Endothelial cell of coronary artery (primary cell): Measurements from ENCODE around the gene ZNF615. TPM values are rescaled to one million over a fixed set of nuclear protein-coding genes. Genes with fewer than 3 reads are reported as not detected.

Source experiments
- total RNA-seq: library from RNA; depleted of rRNA; stranded (reverse); fragments of >200 nt; gene quantifications from 2 replicates; pipeline ENCODE4 v1.2.3, GENCODE V29; 2014

Gene ZNF615
- 6.0 and 9.5 TPM in 2 replicates for total RNA-seq

GRCh38 chr19:52007806-52008557 lies at the start of gene ZNF615:
ZNF615 (minus strand) TSS chr19:52008211; CDS start chr19:52003711, 4,500 bp downstream.

GRCh38 chr19:52048555-52049501 lies 40.8 kb upstream of the ZNF615 start, which contains the start of gene ZNF432:
ZNF432 (minus strand) TSS chr19:52048838; CDS start chr19:52046868, 1,970 bp downstream.

GRCh38 chr19:52028027-52028779 lies 20.2 kb upstream of the ZNF615 start, which contains the start of gene ZNF614:
ZNF614 (minus strand) TSS chr19:52028379; CDS start chr19:52025745, 2,634 bp downstream.

DNA sequence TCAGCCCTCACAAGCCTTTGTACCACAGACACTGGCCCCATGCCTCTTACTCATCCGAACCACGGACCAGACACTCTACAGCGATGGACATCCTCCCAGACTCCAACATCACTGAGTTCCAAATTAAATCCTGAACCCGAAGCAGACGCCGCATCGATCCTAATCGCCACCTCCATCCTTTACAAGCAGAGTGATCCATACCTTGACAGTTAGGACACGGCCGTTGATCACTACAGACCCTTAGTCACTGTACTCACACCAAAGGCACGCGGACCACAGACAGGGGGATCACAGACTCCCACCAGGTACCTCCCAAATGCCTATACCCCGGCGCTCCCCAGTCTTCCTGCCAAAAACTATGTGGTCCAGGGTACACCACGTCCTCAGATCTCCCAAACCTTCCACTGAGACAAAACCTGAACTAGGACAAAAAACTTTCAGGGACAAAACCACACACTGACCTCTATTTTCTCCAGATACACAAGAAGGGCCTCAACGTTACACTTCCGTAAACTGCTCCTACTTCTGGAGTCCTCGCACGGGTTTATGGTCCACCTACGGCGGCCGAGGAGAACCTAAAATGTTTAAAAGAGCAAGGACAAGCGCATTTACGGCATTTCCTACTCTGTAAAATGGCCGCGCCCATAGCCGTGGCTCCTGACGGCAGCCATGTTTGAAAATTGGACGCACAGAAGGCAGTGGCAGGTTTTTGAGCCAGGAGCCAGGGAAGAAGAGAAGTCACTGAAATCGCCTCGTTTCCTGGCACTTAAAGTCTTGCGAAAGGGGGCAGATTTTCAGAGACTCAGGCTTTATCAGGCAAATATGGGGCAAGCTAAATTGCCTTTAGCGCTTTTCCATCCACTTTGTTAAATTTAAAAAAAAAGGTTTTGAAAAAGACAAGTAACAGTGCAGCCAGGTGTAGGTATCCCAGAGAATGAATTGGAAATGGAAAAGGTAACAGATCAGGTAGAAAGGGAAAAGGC lies 21.4 kb downstream of the ZNF615 start, which contains the start of gene ZNF350:
Gene ZNF350 (minus strand): TSS at position 532 of the 983 bp plus-strand sequence. CDS start 12,480 bp downstream, outside the sequence.

Other genes starting within 250 kb of the ZNF615 start
- gene FPR2, start 247.0 kb downstream of the ZNF615 start, total RNA-seq: not detected in 2 replicates
- gene FPR3, start 213.1 kb downstream of the ZNF615 start, total RNA-seq: under 0.01 and 2.4 TPM in 2 replicates
- 2.7 and 6.6 TPM in 2 replicates for gene ZNF577, start 120.3 kb downstream of the ZNF615 start, total RNA-seq
- gene ZNF649, start 103.2 kb downstream of the ZNF615 start, total RNA-seq: 7.6 and 9.6 TPM in 2 replicates
- gene ZNF613, start 80.7 kb downstream of the ZNF615 start, total RNA-seq: 6.6 and 7.9 TPM in 2 replicates
- gene ZNF350, start 21.4 kb downstream of the ZNF615 start, total RNA-seq: 8.0 and 10.3 TPM in 2 replicates
- gene ZNF614, start 20.2 kb upstream of the ZNF615 start, total RNA-seq: 8.3 and 9.4 TPM in 2 replicates
- gene ZNF432, start 40.6 kb upstream of the ZNF615 start, total RNA-seq: 5.3 and 8.6 TPM in 2 replicates
- gene ZNF841, start 87.6 kb upstream of the ZNF615 start, total RNA-seq: 13.0 and 21.0 TPM in 2 replicates
- gene ZNF616, start 131.7 kb upstream of the ZNF615 start, total RNA-seq: 6.8 and 8.6 TPM in 2 replicates
- 4.9 and 7.8 TPM in 2 replicates for gene ZNF836, start 163.4 kb upstream of the ZNF615 start, total RNA-seq
- 105 and 119 TPM in 2 replicates for gene PPP2R1A, start 181.8 kb upstream of the ZNF615 start, total RNA-seq